D721Med (cell line): Measurements from ENCODE around the gene NUP160.
"Not testable (repeated sequence)": the region's sequence is repeated elsewhere in the genome, so short reads cannot be mapped to it uniquely, and the experiment has no call there.

ENCODE experiments used
- DNase-seq: peaks from one replicate; pipeline ENCODE4 v3.0.0; 2011; ENCODE audit warnings: low spot score; ENCODE audit not compliant: insufficient read length
- FAIRE-seq: peaks from 2 replicates; lab custom pipeline; 2011; peaks lifted over from hg19 to GRCh38; lab: Jason Lieb, UNC
- TF ChIP-seq, protein P1 (sequence below): IDR thresholded peaks from 2 replicates; pipeline ENCODE4 v1.5.1; 2012; ENCODE audit warnings: mild to moderate bottlenecking, control low read depth; ENCODE audit not compliant: insufficient read depth; ENCODE audit errors: missing control alignments

NUP160 gene

DNA sequence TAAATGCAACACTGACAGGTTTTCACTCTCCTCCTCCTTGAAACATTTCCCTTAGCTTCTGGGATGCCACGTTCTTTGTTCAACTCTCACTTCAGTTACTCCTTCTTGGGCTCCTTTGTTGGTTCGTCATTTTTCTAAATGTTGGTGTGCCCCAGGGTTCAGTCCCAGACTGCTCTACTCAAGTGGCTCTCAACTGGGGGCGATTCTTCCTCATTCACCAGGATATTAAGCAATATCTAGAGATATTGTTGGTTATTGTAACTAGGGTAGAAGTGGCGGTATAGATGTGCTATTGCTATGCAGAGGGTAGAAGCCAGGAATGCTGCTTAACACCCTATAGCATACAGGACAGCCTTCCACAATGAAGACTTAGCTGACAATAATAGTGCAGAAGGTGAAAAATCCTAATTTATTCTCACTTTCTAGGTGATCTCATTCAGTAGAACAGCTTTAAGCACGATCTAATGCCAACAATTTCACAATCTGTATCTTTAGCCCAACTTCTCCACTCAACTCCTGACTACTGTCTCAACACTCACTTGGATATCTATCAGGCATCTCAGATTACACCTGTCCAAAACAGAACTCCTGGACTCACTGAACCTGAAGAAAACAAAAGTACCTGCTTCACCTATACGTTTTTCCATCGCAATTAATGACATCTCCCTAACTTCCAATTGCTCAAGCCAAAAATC is 4.6 kb downstream of the NUP160 start:
- DNase-seq, result no peak
- TF ChIP-seq, protein P1, sequence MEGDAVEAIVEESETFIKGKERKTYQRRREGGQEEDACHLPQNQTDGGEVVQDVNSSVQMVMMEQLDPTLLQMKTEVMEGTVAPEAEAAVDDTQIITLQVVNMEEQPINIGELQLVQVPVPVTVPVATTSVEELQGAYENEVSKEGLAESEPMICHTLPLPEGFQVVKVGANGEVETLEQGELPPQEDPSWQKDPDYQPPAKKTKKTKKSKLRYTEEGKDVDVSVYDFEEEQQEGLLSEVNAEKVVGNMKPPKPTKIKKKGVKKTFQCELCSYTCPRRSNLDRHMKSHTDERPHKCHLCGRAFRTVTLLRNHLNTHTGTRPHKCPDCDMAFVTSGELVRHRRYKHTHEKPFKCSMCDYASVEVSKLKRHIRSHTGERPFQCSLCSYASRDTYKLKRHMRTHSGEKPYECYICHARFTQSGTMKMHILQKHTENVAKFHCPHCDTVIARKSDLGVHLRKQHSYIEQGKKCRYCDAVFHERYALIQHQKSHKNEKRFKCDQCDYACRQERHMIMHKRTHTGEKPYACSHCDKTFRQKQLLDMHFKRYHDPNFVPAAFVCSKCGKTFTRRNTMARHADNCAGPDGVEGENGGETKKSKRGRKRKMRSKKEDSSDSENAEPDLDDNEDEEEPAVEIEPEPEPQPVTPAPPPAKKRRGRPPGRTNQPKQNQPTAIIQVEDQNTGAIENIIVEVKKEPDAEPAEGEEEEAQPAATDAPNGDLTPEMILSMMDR, result no peak
- no peak for FAIRE-seq

DNA sequence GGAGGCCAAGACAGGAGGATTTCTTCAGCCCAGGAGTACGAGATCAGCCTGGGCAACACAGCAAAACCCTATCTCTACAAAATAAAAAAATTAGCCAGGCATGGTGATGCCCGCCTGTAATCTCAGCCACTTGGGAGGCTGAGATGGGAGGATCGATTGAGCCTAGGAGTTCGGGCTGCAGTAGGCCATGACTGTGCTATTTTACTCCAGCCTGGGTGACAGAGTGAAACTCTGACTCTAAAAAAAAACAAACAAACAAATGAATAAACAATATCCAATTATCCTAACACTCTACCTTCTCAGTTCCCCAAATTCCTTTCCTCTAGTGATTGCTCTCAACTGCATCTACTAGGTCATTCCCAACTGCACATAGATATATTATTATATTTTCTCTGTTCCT is 5.4 kb downstream of the NUP160 start:
- TF ChIP-seq, protein P1, result no peak
- DNase-seq, result no peak
- FAIRE-seq, result no peak

DNA sequence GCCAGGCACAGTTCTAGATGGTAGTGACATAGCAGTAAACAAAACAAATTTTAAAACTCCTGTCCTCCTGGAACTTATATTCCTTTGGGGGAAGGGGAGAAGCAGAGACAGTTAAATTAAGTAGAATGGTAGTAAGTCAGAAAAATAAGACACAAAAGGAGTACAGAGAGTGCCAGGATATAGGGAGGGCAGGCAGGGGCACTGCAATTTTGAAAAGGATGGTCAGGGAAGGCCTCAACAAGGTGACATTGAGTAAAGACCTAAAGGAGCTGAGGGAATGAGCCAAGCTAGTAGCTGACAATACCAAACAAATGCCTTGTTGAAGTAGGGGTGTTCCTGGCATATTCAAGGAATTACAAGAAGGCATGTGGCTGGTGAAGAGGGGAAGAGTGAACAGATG is 10.2 kb downstream of the NUP160 start:
- TF ChIP-seq, protein P1, result no peak
- DNase-seq (no peak), FAIRE-seq (no peak)

DNA sequence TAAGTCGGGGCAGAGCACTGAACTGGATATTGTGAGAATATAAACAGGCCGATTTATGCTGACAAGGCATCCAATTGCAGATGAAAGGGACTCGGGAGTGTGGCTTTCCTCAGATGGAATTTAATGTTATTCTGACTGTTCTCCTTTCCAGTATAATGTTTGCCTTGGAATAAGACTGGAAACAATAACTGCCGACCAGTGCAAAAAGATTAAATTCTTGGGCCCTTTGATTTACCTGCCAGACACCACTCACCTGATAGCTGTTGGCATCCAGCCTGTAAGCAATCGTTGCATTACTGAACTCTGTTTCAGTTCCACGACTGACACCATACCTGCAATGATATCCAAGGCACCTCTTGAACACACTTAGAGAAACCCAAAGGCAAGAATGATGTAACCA is 10.9 kb downstream of the NUP160 start:
- TF ChIP-seq, protein P1, result no peak
- no peak for DNase-seq
- no peak for FAIRE-seq

DNA sequence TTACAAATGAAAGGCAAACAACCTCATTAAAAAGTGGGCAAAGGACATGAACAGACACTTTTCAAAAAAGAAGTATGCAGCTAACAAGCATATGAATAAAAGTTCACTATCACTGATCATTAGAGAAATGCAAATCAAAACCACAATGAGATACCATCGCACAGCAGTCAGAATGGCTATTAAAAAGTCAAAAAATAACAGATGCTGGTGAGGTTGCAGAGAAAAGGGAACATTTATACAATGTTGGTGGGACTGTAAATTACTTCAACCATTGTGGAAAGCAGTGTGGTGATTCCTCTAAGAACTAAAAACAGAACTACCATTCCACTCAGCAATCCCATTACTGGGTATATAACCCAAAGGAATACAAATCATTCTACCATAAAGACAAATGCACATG is 18.1 kb downstream of the NUP160 start:
- not testable (repeated sequence) for FAIRE-seq

DNA sequence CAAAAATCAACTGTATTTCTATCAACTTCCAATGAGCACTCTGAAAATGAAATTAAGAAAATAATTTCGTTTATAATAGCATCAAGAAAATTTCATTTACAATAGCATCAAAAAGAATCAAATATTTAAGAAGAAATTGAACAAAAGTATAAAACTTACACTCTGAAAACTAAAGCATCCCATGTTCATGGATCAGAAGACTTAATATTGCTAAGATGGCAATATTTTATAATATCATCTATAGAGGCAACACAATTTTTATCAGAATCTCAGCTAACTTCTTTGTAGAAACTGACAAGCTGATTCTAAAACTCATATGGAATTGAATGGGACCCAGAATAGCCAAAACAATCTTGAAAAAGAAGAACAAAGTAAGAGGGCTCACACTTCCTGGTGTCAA is 19.9 kb downstream of the NUP160 start:
- DNase-seq, result no peak
- no peak for FAIRE-seq
- TF ChIP-seq, protein P1, result no peak

More for the DNA sequence above, 18.1 kb downstream of the NUP160 start:
- DNase-seq, result not testable (repeated sequence)

DNA sequence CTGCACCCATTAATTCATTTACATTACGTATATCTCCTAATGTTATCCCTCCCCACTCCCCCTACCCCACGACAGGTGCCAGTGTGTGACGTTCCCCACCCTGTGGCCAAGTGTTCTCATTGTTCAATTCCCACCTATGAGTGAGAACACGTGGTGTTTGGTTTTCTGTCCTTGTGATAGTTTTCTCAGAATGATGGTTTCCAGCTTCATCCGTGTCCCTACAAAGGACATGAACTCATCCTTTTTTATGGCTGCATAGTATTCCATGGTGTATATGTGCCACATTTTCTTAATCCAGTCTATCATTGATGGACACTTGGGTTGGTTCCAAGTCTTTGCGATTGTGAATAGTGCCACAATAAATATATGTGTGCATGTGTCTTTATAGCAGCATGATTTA is 25.5 kb downstream of the NUP160 start:
- not testable (repeated sequence) for FAIRE-seq, DNase-seq

DNA sequence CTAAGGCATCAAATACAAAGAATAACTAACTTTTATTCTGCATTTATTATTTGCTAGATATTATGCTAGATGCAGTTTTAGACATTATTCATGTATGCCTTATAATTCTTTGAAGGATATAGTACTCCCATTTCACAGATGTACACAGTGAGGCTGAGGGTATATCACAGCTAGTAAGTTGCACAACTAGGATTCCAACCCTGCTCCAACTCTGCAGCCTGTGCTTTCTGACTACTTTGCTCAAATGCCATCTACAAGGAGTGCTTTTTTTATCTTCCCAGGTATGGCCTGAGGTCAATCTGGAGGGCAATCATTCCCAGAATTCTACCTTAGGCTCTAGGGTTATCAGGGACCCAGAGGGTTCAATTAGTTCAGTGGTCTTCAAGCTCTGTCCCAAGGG is 28.4 kb downstream of the NUP160 start:
- no peak for FAIRE-seq
- TF ChIP-seq, protein P1, result no peak

More for the DNA sequence above, 28.4 kb downstream of the NUP160 start:
- DNase-seq, result no peak
